Stomach smooth muscle (tissue), 2 donors: Measurements from ENCODE around the gene PDE5A.

ENCODE experiments used
- H3K27ac ChIP-seq: one replicate; pipeline ENCODE4 v1.7.0; 2013; ENCODE audit warnings: mild to moderate bottlenecking, low read length, inconsistent platforms
- H3K27me3 ChIP-seq, 2 donors: one replicate each; pipeline ENCODE4 v1.7.0; 2013; ENCODE audit warnings: low read length in 2 of 2; ENCODE audit not compliant: insufficient read depth in 2 of 2, control insufficient read depth in 1 of 2
- H3K36me3 ChIP-seq, 2 donors: one replicate each; pipeline ENCODE4 v1.7.0; 2013; ENCODE audit warnings: low read length in 2 of 2; ENCODE audit not compliant: control insufficient read depth in 2 of 2, insufficient read depth in 2 of 2
- H3K4me1 ChIP-seq: one replicate; pipeline ENCODE4 v1.7.0; 2013; ENCODE audit warnings: low read length; ENCODE audit not compliant: control insufficient read depth, insufficient read depth
- H3K4me3 ChIP-seq, 2 donors: one replicate each; pipeline ENCODE4 v1.7.0; 2013; ENCODE audit warnings: low read length in 2 of 2
- H3K9ac ChIP-seq, 2 donors: one replicate each; pipeline ENCODE4 v1.7.0; 2013; ENCODE audit warnings: low read length in 2 of 2, mild to moderate bottlenecking in 1 of 2
- H3K9me3 ChIP-seq, 2 donors: one replicate each; pipeline ENCODE4 v1.7.0; 2013; ENCODE audit warnings: low read length in 2 of 2; ENCODE audit not compliant: control insufficient read depth in 2 of 2
- donor health status: healthy.
- donor health status: Pancreatic carcinoma.

The PDE5A gene

GRCh38 chr4:119525005-119525749 is 103.4 kb downstream of the PDE5A start:
- H3K36me3 ChIP-seq = peaks cover 0 to 15% of the 10 kb centered on the region in 2 donors
- H3K27me3 ChIP-seq = no peaks in the 10 kb centered on the region
- no peak overlapping the region for H3K9ac ChIP-seq
- H3K9me3 ChIP-seq = no peaks in the 10 kb centered on the region
- H3K4me3 ChIP-seq = no peak overlapping the region
- peaks cover 16% of the 10 kb centered on the region for H3K4me1 ChIP-seq
- H3K27ac ChIP-seq = no peak overlapping the region

GRCh38 chr4:119523399-119523798 is 105.2 kb downstream of the PDE5A start:
- H3K36me3 ChIP-seq = peaks cover 4 to 25% of the 10 kb centered on the region in 2 donors
- no peaks in the 10 kb centered on the region for H3K9me3 ChIP-seq
- H3K4me1 ChIP-seq = peaks cover 16% of the 10 kb centered on the region
- no peak overlapping the region for H3K4me3 ChIP-seq
- no peaks in the 10 kb centered on the region for H3K27me3 ChIP-seq
- no peak overlapping the region for H3K9ac ChIP-seq
- no peak overlapping the region for H3K27ac ChIP-seq

GRCh38 chr4:119521268-119521667 is 107.3 kb downstream of the PDE5A start:
- Histone ChIP-seq H3K4me1 (peaks cover 12% of the 10 kb centered on the region), H3K9ac (no peak overlapping the region), H3K27me3 (no peaks in the 10 kb centered on the region), H3K9me3 (no peaks in the 10 kb centered on the region), H3K4me3 (no peak overlapping the region), H3K36me3 (peaks cover 4 to 34% of the 10 kb centered on the region in 2 donors), H3K27ac (no peak overlapping the region)

GRCh38 chr4:119518915-119519410 is 109.6 kb downstream of the PDE5A start:
- no peak overlapping the region for H3K27ac ChIP-seq
- H3K36me3 ChIP-seq = peaks cover 7 to 34% of the 10 kb centered on the region in 2 donors
- no peaks in the 10 kb centered on the region for H3K9me3 ChIP-seq
- no peak overlapping the region for H3K4me3 ChIP-seq
- H3K27me3 ChIP-seq = no peaks in the 10 kb centered on the region
- peaks cover 3% of the 10 kb centered on the region for H3K4me1 ChIP-seq
- no peak overlapping the region for H3K9ac ChIP-seq

GRCh38 chr4:119518230-119518892 is 110.2 kb downstream of the PDE5A start:
- peaks cover 3% of the 10 kb centered on the region for H3K4me1 ChIP-seq
- H3K36me3 ChIP-seq = peaks cover 7 to 33% of the 10 kb centered on the region in 2 donors
- H3K27ac ChIP-seq = peak overlapping the region; percentile 20
- H3K9me3 ChIP-seq = no peaks in the 10 kb centered on the region
- H3K4me3 ChIP-seq = no peak overlapping the region
- H3K27me3 ChIP-seq = no peaks in the 10 kb centered on the region
- no peak overlapping the region for H3K9ac ChIP-seq

- Histone ChIP-seq H3K4me1 (peaks cover 3% of the 10 kb centered on the region), H3K36me3 (peaks cover 9 to 33% of the 10 kb centered on the region in 2 donors), H3K9me3 (no peaks in the 10 kb centered on the region), H3K4me3 (no peak overlapping the region), H3K27me3 (no peaks in the 10 kb centered on the region), H3K27ac (peak overlapping the region; percentile 20), H3K9ac (no peak overlapping the region)
Observed at GRCh38 chr4:119517361-119518229, 111.0 kb downstream of the PDE5A start.

- Histone ChIP-seq H3K36me3 (peaks cover 10 to 15% of the 10 kb centered on the region in 2 donors), H3K27ac (peak overlapping the region; percentile 47), H3K27me3 (no peaks in the 10 kb centered on the region), H3K4me1 (peaks cover 2% of the 10 kb centered on the region), H3K4me3 (no peak overlapping the region), H3K9ac (no peak overlapping the region), H3K9me3 (no peaks in the 10 kb centered on the region)
Observed at GRCh38 chr4:119512398-119512797, 116.2 kb downstream of the PDE5A start.

GRCh38 chr4:119510395-119511149 is 118.0 kb downstream of the PDE5A start:
- no peak overlapping the region for H3K9ac ChIP-seq
- H3K4me3 ChIP-seq = no peak overlapping the region
- no peaks in the 10 kb centered on the region for H3K9me3 ChIP-seq
- peak overlapping the region; percentile 47 for H3K27ac ChIP-seq
- H3K36me3 ChIP-seq = peaks cover 10 to 12% of the 10 kb centered on the region in 2 donors
- H3K4me1 ChIP-seq = peaks cover 2% of the 10 kb centered on the region
- H3K27me3 ChIP-seq = no peaks in the 10 kb centered on the region

- H3K4me1 ChIP-seq = peaks cover 2% of the 10 kb centered on the region
- no peak overlapping the region for H3K4me3 ChIP-seq
- H3K27me3 ChIP-seq = no peaks in the 10 kb centered on the region
- H3K9ac ChIP-seq = no peak overlapping the region
- H3K27ac ChIP-seq = no peak overlapping the region
- H3K9me3 ChIP-seq = no peaks in the 10 kb centered on the region
- peaks cover 10 to 16% of the 10 kb centered on the region in 2 donors for H3K36me3 ChIP-seq
Observed at GRCh38 chr4:119508281-119508680, 120.3 kb downstream of the PDE5A start.

GRCh38 chr4:119506806-119507205 is 121.8 kb downstream of the PDE5A start:
- Histone ChIP-seq H3K9ac (no peak overlapping the region), H3K4me1 (peaks cover 2% of the 10 kb centered on the region), H3K27me3 (no peaks in the 10 kb centered on the region), H3K9me3 (no peaks in the 10 kb centered on the region), H3K36me3 (peaks cover 16 to 23% of the 10 kb centered on the region in 2 donors), H3K4me3 (peak overlapping the region in 1 of 2 donors; percentile 15), H3K27ac (peak overlapping the region; percentile 0)
